Nephron (organoid): ENCODE data around the gene TEPSIN.

Experiments used
- H3K27ac Mint-ChIP-seq, 3 experiments: 2 replicates each; pipeline ENCODE4 v1.8.0; 2020; ENCODE audit warnings: mixed read lengths in 3 of 3, mild to moderate bottlenecking in 2 of 3, moderate library complexity in 1 of 3
- H3K27me3 Mint-ChIP-seq: 2 replicates; pipeline ENCODE4 v1.8.0; 2021; ENCODE audit warnings: low read depth, mild to moderate bottlenecking, moderate library complexity, mixed read lengths
- H3K36me3 Mint-ChIP-seq: 2 replicates; pipeline ENCODE4 v1.8.0; 2020; ENCODE audit warnings: low read depth, mixed read lengths
- H3K4me1 Mint-ChIP-seq: 2 replicates; pipeline ENCODE4 v1.8.0; 2020; ENCODE audit warnings: mixed read lengths
- H3K4me3 Mint-ChIP-seq, 3 experiments: 2 replicates each; pipeline ENCODE4 v1.8.0; 2020; ENCODE audit warnings: mild to moderate bottlenecking in 3 of 3, mixed read lengths in 3 of 3, moderate library complexity in 2 of 3
- H3K9me3 Mint-ChIP-seq: 2 replicates; pipeline ENCODE4 v1.8.0; 2020; ENCODE audit warnings: mixed read lengths
- CTCF ChIP-seq, 3 experiments: fragments of 200-600 bp; sonication (generic); IDR thresholded peaks; one replicate each; pipeline ENCODE4 v1.5.0; 2021; ENCODE audit warnings: antibody characterized with exemption in 3 of 3; ENCODE audit not compliant: unreplicated experiment in 3 of 3

The TEPSIN gene

GRCh38 chr17:81191646-81192045 is 47.2 kb downstream of the TEPSIN start:
- Mint-ChIP-seq H3K27ac (no peak overlapping the region), H3K36me3 (peaks cover 4% of the 10 kb centered on the region), H3K4me1 (no peaks in the 10 kb centered on the region)

DNA sequence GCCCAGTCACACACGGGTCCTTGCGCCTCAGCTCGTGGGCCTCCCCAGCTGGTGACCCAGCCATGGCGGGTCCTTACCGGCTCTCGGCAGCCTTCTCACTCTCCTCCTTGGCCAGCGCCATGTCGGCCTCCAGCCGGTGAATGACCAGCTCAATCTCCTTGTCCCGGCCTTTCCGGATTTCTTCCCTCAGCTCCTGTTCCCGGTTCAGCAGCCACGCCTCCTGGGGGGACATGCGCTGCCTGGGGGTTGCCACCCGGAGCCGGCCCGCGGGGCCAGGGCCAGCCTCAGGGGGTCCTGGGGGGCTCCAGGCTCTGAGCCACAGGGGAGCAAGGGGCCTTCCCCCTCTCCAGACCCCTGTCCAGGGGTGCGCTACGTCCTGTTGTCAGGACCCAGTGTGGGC is 47.7 kb downstream of the TEPSIN start:
- no peak for TF ChIP-seq CTCF (IDR thresholded peaks at IDR 0.05; ENCODE audit: unreplicated experiment in 3 of 3)
- no peaks in the 10 kb centered on the region for H3K27me3 Mint-ChIP-seq
- no peak overlapping the region for H3K27ac Mint-ChIP-seq

More at GRCh38 chr17:81191646-81192045, 47.2 kb downstream of the TEPSIN start:
- Mint-ChIP-seq H3K27me3 (no peaks in the 10 kb centered on the region), H3K9me3 (no peaks in the 10 kb centered on the region), H3K4me3 (no peak overlapping the region)
- no peak for TF ChIP-seq CTCF (IDR thresholded peaks at IDR 0.05; ENCODE audit: unreplicated experiment in 3 of 3)

GRCh38 chr17:81190591-81190990 is 48.3 kb downstream of the TEPSIN start:
- H3K9me3 Mint-ChIP-seq: no peaks in the 10 kb centered on the region
- H3K4me1 Mint-ChIP-seq: no peaks in the 10 kb centered on the region
- H3K4me3 Mint-ChIP-seq: no peak overlapping the region
- H3K27ac Mint-ChIP-seq: no peak overlapping the region
- no peak for TF ChIP-seq CTCF (IDR thresholded peaks at IDR 0.05; ENCODE audit: unreplicated experiment in 3 of 3)
- peaks cover 4% of the 10 kb centered on the region for H3K36me3 Mint-ChIP-seq
- no peaks in the 10 kb centered on the region for H3K27me3 Mint-ChIP-seq

More for the DNA sequence above, 47.7 kb downstream of the TEPSIN start:
- Mint-ChIP-seq H3K9me3 (no peaks in the 10 kb centered on the region), H3K36me3 (peaks cover 4% of the 10 kb centered on the region), H3K4me3 (no peak overlapping the region), H3K4me1 (no peaks in the 10 kb centered on the region)

- Mint-ChIP-seq H3K27me3 (no peaks in the 10 kb centered on the region), H3K4me3 (no peak overlapping the region), H3K27ac (no peak overlapping the region), H3K9me3 (no peaks in the 10 kb centered on the region), H3K4me1 (peaks cover 4% of the 10 kb centered on the region), H3K36me3 (peaks cover 4% of the 10 kb centered on the region)
- TF ChIP-seq CTCF (IDR thresholded peaks at IDR 0.05; ENCODE audit: unreplicated experiment in 3 of 3): peak in 2 of 3 experiments; percentile 23 to 26
Observed at GRCh38 chr17:81189670-81190530, 49.0 kb downstream of the TEPSIN start.

GRCh38 chr17:81189016-81189415 is 49.8 kb downstream of the TEPSIN start:
- Mint-ChIP-seq H3K27me3 (no peaks in the 10 kb centered on the region), H3K27ac (no peak overlapping the region), H3K4me1 (peaks cover 10% of the 10 kb centered on the region), H3K4me3 (no peak overlapping the region), H3K36me3 (no peaks in the 10 kb centered on the region), H3K9me3 (no peaks in the 10 kb centered on the region)
- TF ChIP-seq CTCF (IDR thresholded peaks at IDR 0.05; ENCODE audit: unreplicated experiment in 3 of 3): no peak

DNA sequence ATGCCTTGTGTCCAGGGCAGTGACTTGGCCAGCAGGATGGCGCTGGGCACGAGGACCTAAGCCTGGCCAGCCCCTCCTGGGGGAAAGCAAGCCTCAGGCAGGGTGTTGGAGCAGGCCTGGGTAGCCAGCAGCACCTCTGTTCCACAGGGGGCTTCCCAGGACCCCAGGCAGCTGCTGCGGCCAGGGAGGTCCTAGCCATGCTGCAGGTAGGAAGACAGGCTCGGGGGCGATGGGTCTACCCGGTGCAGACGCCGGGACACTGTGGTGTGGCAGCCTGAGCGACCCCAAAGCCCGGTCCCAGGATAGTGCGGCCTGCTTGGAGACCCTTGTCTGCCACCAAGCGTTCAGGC is 50.4 kb downstream of the TEPSIN start:
- no peaks in the 10 kb centered on the region for H3K9me3 Mint-ChIP-seq
- no peak overlapping the region for H3K27ac Mint-ChIP-seq
- no peak for TF ChIP-seq CTCF (IDR thresholded peaks at IDR 0.05; ENCODE audit: unreplicated experiment in 3 of 3)
- no peak overlapping the region for H3K4me3 Mint-ChIP-seq
- no peaks in the 10 kb centered on the region for H3K36me3 Mint-ChIP-seq
- H3K4me1 Mint-ChIP-seq: peaks cover 10% of the 10 kb centered on the region
- no peaks in the 10 kb centered on the region for H3K27me3 Mint-ChIP-seq
